ENCODE measurements around the gene GABRB2.

Gene GABRB2

DNA sequence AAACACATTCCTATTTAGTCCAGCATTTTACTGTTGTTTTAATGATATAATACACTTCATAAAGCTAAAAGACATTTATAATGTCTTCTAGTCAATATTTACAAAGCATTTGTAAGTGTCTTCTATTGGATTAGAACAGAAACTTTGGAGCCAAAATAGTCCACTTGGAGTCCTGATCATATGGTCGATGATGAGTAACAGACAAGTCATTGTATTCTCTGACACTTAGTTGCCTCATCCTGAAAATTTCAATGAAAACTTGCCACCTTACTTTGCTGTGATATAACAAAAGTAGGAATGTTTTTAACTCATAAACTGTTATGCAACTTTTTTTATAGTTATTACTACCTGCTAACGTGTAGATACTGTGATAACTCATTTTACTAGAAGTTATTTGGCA is 132.5 kb downstream of the GABRB2 start:
- H3K27ac ChIP-seq (ENCODE audit: low read depth, low read length, severe bottlenecking) = no peak overlapping the region
- H3K9me3 ChIP-seq (ENCODE audit: control insufficient read depth, low read length) = no peaks in the 10 kb centered on the region
- no peaks in the 10 kb centered on the region for H3K4me1 ChIP-seq (ENCODE audit: control insufficient read depth, insufficient read depth, low read length, poor library complexity, severe bottlenecking)
- no peak overlapping the region for H3K4me3 ChIP-seq (ENCODE audit: extremely low read depth, insufficient read depth, low read length, poor library complexity, severe bottlenecking)
- H3K36me3 ChIP-seq (ENCODE audit: control insufficient read depth, insufficient read depth, low read length) = no peaks in the 10 kb centered on the region
- 86 to 100% methylated on average over 1 of the region's 2 CpGs for WGBS, 2 experiments (ENCODE audit: insufficient coverage in 2 of 2)

DNA sequence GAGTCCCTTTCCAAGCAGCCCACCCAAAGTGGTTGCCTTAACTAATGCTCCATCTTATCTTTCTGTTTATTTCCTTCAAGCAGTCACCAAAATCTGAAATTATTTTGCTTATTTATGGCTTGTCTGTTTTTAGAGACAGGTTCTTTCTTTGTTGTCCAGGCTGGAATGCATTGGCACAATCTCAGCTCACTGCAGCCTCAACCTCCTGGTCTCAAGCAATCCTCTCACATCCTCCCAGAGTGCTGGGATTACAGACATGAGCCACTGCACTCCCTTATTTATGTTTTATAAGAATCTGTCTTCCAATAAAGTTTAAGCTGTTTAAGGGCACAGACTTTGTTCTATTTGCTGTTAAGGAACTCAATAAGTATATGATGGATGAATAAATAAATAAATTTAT is 133.7 kb downstream of the GABRB2 start:
- Histone ChIP-seq H3K9me3 (ENCODE audit: control insufficient read depth, low read length) (no peaks in the 10 kb centered on the region), H3K36me3 (ENCODE audit: control insufficient read depth, insufficient read depth, low read length) (no peaks in the 10 kb centered on the region), H3K4me3 (ENCODE audit: extremely low read depth, insufficient read depth, low read length, poor library complexity, severe bottlenecking) (no peak overlapping the region), H3K27ac (ENCODE audit: low read depth, low read length, severe bottlenecking) (no peak overlapping the region), H3K4me1 (ENCODE audit: control insufficient read depth, insufficient read depth, low read length, poor library complexity, severe bottlenecking) (no peaks in the 10 kb centered on the region)

GRCh38 chr5:161411156-161411555 is 135.4 kb downstream of the GABRB2 start:
- Histone ChIP-seq H3K4me1 (ENCODE audit: control insufficient read depth, insufficient read depth, low read length, poor library complexity, severe bottlenecking) (peaks cover 14% of the 10 kb centered on the region), H3K9me3 (ENCODE audit: control insufficient read depth, low read length) (no peaks in the 10 kb centered on the region), H3K4me3 (ENCODE audit: extremely low read depth, insufficient read depth, low read length, poor library complexity, severe bottlenecking) (no peak overlapping the region), H3K27ac (ENCODE audit: low read depth, low read length, severe bottlenecking) (no peak overlapping the region), H3K36me3 (ENCODE audit: control insufficient read depth, insufficient read depth, low read length) (no peaks in the 10 kb centered on the region)

- Histone ChIP-seq H3K4me3 (ENCODE audit: extremely low read depth, insufficient read depth, low read length, poor library complexity, severe bottlenecking) (no peak overlapping the region), H3K27ac (ENCODE audit: low read depth, low read length, severe bottlenecking) (no peak overlapping the region), H3K4me1 (ENCODE audit: control insufficient read depth, insufficient read depth, low read length, poor library complexity, severe bottlenecking) (peaks cover 15% of the 10 kb centered on the region), H3K9me3 (ENCODE audit: control insufficient read depth, low read length) (no peaks in the 10 kb centered on the region), H3K36me3 (ENCODE audit: control insufficient read depth, insufficient read depth, low read length) (no peaks in the 10 kb centered on the region)
- WGBS, 2 experiments (ENCODE audit: insufficient coverage in 2 of 2) = 92 to 95% methylated on average over 2 of the region's 5 CpGs
Measured at GRCh38 chr5:161410640-161411039, 135.9 kb downstream of the GABRB2 start.

DNA sequence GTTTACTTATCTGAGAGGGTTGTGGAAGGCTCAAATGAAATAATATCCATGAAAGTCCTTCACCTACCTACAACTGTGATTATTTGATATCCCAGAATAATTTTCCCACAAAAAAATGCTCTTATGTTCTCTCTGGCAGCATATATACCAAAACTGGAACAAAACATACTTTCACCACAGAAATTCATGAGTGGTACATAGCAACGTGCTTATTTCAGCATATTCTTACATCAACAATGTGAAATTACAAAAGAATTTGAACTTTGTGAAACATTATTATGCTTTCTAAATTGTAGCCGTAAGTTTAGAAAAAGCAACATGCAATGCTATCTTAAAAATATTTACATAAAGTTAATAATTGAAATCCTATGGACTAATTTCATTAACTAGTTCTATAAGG is 137.1 kb downstream of the GABRB2 start:
- Histone ChIP-seq H3K9me3 (ENCODE audit: control insufficient read depth, low read length) (no peaks in the 10 kb centered on the region), H3K4me1 (ENCODE audit: control insufficient read depth, insufficient read depth, low read length, poor library complexity, severe bottlenecking) (peaks cover 15% of the 10 kb centered on the region), H3K36me3 (ENCODE audit: control insufficient read depth, insufficient read depth, low read length) (no peaks in the 10 kb centered on the region), H3K27ac (ENCODE audit: low read depth, low read length, severe bottlenecking) (no peak overlapping the region), H3K4me3 (ENCODE audit: extremely low read depth, insufficient read depth, low read length, poor library complexity, severe bottlenecking) (no peak overlapping the region)
- WGBS, 2 experiments (ENCODE audit: insufficient coverage in 2 of 2) = no CpG with 5 or more reads among the region's 2 CpGs

GRCh38 chr5:161406880-161407279 is 139.6 kb downstream of the GABRB2 start:
- H3K9me3 ChIP-seq (ENCODE audit: control insufficient read depth, low read length) = no peaks in the 10 kb centered on the region
- H3K36me3 ChIP-seq (ENCODE audit: control insufficient read depth, insufficient read depth, low read length) = no peaks in the 10 kb centered on the region
- no peak overlapping the region for H3K4me3 ChIP-seq (ENCODE audit: extremely low read depth, insufficient read depth, low read length, poor library complexity, severe bottlenecking)
- H3K27ac ChIP-seq (ENCODE audit: low read depth, low read length, severe bottlenecking) = peak overlapping the region; percentile 93
- peaks cover 23% of the 10 kb centered on the region for H3K4me1 ChIP-seq (ENCODE audit: control insufficient read depth, insufficient read depth, low read length, poor library complexity, severe bottlenecking)
- WGBS, 2 experiments (ENCODE audit: insufficient coverage in 2 of 2) = 49% methylated on average over 2 of the region's 3 CpGs; no CpG with 5 or more reads in 1 of the 2 experiments

DNA sequence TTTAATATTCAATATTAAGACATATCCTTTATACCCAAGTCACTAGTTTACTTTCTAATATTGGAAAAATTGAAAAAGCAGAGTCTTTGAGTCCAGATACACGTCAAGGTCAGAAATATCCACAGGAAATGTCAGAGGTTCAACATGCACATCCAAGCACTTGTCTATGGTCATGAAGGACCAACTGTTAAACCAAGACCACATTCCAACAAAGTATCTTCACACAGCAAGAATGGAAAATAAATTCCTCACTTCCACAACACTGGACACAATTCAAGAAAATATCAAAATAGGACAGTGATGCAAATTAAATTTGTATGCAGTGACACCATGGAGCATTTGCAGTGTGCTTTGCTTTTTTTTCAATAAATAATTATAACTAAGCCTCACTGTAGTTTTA is 142.5 kb downstream of the GABRB2 start:
- Histone ChIP-seq H3K9me3 (ENCODE audit: control insufficient read depth, low read length) (no peaks in the 10 kb centered on the region), H3K4me3 (ENCODE audit: extremely low read depth, insufficient read depth, low read length, poor library complexity, severe bottlenecking) (no peak overlapping the region), H3K27ac (ENCODE audit: low read depth, low read length, severe bottlenecking) (no peak overlapping the region), H3K36me3 (ENCODE audit: control insufficient read depth, insufficient read depth, low read length) (no peaks in the 10 kb centered on the region), H3K4me1 (ENCODE audit: control insufficient read depth, insufficient read depth, low read length, poor library complexity, severe bottlenecking) (peaks cover 23% of the 10 kb centered on the region)
- WGBS, 2 experiments (ENCODE audit: insufficient coverage in 2 of 2) = 100% methylated on average over 1 of the region's 1 CpG; no CpG with 5 or more reads in 1 of the 2 experiments

- Histone ChIP-seq H3K4me1 (ENCODE audit: control insufficient read depth, insufficient read depth, low read length, poor library complexity, severe bottlenecking) (peaks cover 23% of the 10 kb centered on the region), H3K9me3 (ENCODE audit: control insufficient read depth, low read length) (no peaks in the 10 kb centered on the region), H3K36me3 (ENCODE audit: control insufficient read depth, insufficient read depth, low read length) (no peaks in the 10 kb centered on the region), H3K27ac (ENCODE audit: low read depth, low read length, severe bottlenecking) (no peak overlapping the region), H3K4me3 (ENCODE audit: extremely low read depth, insufficient read depth, low read length, poor library complexity, severe bottlenecking) (no peak overlapping the region)
- WGBS, 2 experiments (ENCODE audit: insufficient coverage in 2 of 2) = 100% methylated on average over 1 of the region's 2 CpGs; no CpG with 5 or more reads in 1 of the 2 experiments
Measured at GRCh38 chr5:161403121-161403520, 143.4 kb downstream of the GABRB2 start.

GRCh38 chr5:161400583-161400982 is 145.9 kb downstream of the GABRB2 start:
- no peaks in the 10 kb centered on the region for H3K9me3 ChIP-seq (ENCODE audit: control insufficient read depth, low read length)
- no peak overlapping the region for H3K4me3 ChIP-seq (ENCODE audit: extremely low read depth, insufficient read depth, low read length, poor library complexity, severe bottlenecking)
- WGBS, 2 experiments (ENCODE audit: insufficient coverage in 2 of 2) = 91 to 93% methylated on average over 3 of the region's 4 CpGs
- H3K36me3 ChIP-seq (ENCODE audit: control insufficient read depth, insufficient read depth, low read length) = no peaks in the 10 kb centered on the region
- peaks cover 7% of the 10 kb centered on the region for H3K4me1 ChIP-seq (ENCODE audit: control insufficient read depth, insufficient read depth, low read length, poor library complexity, severe bottlenecking)
- H3K27ac ChIP-seq (ENCODE audit: low read depth, low read length, severe bottlenecking) = no peak overlapping the region

- H3K27ac ChIP-seq (ENCODE audit: low read depth, low read length, severe bottlenecking) = no peak overlapping the region
- H3K9me3 ChIP-seq (ENCODE audit: control insufficient read depth, low read length) = no peaks in the 10 kb centered on the region
- peaks cover 7% of the 10 kb centered on the region for H3K4me1 ChIP-seq (ENCODE audit: control insufficient read depth, insufficient read depth, low read length, poor library complexity, severe bottlenecking)
- H3K36me3 ChIP-seq (ENCODE audit: control insufficient read depth, insufficient read depth, low read length) = no peaks in the 10 kb centered on the region
- 80% methylated on average over 1 of the region's 6 CpGs; no CpG with 5 or more reads in 1 of the 2 experiments for WGBS, 2 experiments (ENCODE audit: insufficient coverage in 2 of 2)
- H3K4me3 ChIP-seq (ENCODE audit: extremely low read depth, insufficient read depth, low read length, poor library complexity, severe bottlenecking) = no peak overlapping the region
Measured at GRCh38 chr5:161399996-161400562, 146.4 kb downstream of the GABRB2 start.

- no peaks in the 10 kb centered on the region for H3K36me3 ChIP-seq (ENCODE audit: control insufficient read depth, insufficient read depth, low read length)
- WGBS, 2 experiments (ENCODE audit: insufficient coverage in 2 of 2) = 80% methylated on average over 1 of the region's 4 CpGs; no CpG with 5 or more reads in 1 of the 2 experiments
- H3K9me3 ChIP-seq (ENCODE audit: control insufficient read depth, low read length) = no peaks in the 10 kb centered on the region
- no peak overlapping the region for H3K27ac ChIP-seq (ENCODE audit: low read depth, low read length, severe bottlenecking)
- no peaks in the 10 kb centered on the region for H3K4me1 ChIP-seq (ENCODE audit: control insufficient read depth, insufficient read depth, low read length, poor library complexity, severe bottlenecking)
- no peak overlapping the region for H3K4me3 ChIP-seq (ENCODE audit: extremely low read depth, insufficient read depth, low read length, poor library complexity, severe bottlenecking)
Measured at GRCh38 chr5:161397448-161397847, 149.1 kb downstream of the GABRB2 start.

Data from mesodermal cell (in vitro differentiated cells).